ENCODE data around the gene PCDHGA1.
"Not testable (repeated sequence)": the region's sequence is repeated elsewhere in the genome, so short reads cannot be mapped to it uniquely, and the experiment has no call there.

The PCDHGA1 gene

GRCh38 chr5:141371572-141372475, 41.5 kb downstream of the PCDHGA1 start:
- TF ChIP-seq, protein P1, sequence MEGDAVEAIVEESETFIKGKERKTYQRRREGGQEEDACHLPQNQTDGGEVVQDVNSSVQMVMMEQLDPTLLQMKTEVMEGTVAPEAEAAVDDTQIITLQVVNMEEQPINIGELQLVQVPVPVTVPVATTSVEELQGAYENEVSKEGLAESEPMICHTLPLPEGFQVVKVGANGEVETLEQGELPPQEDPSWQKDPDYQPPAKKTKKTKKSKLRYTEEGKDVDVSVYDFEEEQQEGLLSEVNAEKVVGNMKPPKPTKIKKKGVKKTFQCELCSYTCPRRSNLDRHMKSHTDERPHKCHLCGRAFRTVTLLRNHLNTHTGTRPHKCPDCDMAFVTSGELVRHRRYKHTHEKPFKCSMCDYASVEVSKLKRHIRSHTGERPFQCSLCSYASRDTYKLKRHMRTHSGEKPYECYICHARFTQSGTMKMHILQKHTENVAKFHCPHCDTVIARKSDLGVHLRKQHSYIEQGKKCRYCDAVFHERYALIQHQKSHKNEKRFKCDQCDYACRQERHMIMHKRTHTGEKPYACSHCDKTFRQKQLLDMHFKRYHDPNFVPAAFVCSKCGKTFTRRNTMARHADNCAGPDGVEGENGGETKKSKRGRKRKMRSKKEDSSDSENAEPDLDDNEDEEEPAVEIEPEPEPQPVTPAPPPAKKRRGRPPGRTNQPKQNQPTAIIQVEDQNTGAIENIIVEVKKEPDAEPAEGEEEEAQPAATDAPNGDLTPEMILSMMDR (IDR thresholded peaks at IDR 0.05; ENCODE audit: low read depth, low read length, missing control alignments) = no peak
- no peak overlapping the region for H3K4me3 ChIP-seq (replicated peaks; ENCODE audit: low read depth, low read length)
- no peak for DNase-seq (ENCODE audit: extremely low read depth, low read depth)

DNA sequence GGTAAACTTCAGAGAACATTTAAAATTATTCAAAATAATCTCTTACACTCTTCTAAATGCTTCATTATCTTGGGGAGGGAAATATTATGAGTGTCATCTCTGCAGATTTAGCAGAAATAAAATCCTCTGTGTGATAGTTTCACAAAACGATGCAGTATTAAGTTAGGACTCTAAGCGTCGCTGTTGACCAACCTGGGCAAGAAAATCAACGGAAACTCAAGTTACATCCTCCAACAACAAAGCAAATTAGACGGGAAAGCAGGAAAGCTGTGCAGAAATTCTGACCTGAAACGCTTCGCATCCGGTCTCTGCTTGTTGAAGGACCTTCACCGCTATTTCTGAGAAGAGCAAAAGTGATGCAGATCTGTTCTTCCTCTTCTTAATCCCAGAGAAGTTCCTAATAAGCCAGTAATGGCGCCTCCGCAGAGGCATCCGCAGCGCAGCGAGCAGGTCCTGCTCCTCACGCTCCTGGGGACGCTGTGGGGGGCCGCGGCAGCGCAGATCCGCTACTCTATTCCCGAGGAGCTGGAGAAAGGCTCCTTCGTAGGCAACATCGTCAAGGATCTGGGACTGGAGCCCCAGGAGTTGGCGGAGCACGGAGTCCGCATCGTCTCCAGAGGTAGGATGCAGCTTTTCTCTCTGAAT, 43.5 kb downstream of the PCDHGA1 start, which contains the start of gene PCDHGA6:
Gene PCDHGA6 (plus strand): TSS at position 219 of the 645 bp plus-strand sequence. CDS start 193 bp downstream, at position 412.
- no peak for DNase-seq (ENCODE audit: extremely low read depth, low read depth)
- H3K4me3 ChIP-seq (replicated peaks; ENCODE audit: low read depth, low read length) = peak within 1 kb of the TSS; percentile 36
- TF ChIP-seq, protein P1 (IDR thresholded peaks at IDR 0.05; ENCODE audit: low read depth, low read length, missing control alignments) = peak; percentile 56

DNA sequence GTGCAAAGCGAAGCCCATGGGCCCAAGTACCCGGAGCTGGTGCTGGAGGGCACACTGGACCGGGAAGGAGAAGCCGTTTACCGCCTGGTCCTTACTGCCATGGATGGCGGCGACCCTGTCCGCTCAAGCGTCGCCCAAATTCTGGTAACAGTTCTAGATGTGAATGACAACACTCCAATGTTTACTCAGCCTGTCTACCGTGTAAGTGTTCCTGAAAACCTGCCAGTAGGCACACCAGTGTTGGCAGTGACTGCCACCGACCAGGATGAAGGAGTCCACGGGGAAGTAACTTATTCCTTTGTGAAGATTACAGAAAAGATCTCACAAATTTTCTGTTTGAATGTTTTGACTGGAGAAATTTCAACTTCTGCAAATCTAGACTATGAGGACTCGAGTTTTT, 44.3 kb downstream of the PCDHGA1 start:
- no peak overlapping the region for H3K4me3 ChIP-seq (replicated peaks; ENCODE audit: low read depth, low read length)
- TF ChIP-seq, protein P1 (IDR thresholded peaks at IDR 0.05; ENCODE audit: low read depth, low read length, missing control alignments) = no peak
- DNase-seq (ENCODE audit: extremely low read depth, low read depth) = no peak

DNA sequence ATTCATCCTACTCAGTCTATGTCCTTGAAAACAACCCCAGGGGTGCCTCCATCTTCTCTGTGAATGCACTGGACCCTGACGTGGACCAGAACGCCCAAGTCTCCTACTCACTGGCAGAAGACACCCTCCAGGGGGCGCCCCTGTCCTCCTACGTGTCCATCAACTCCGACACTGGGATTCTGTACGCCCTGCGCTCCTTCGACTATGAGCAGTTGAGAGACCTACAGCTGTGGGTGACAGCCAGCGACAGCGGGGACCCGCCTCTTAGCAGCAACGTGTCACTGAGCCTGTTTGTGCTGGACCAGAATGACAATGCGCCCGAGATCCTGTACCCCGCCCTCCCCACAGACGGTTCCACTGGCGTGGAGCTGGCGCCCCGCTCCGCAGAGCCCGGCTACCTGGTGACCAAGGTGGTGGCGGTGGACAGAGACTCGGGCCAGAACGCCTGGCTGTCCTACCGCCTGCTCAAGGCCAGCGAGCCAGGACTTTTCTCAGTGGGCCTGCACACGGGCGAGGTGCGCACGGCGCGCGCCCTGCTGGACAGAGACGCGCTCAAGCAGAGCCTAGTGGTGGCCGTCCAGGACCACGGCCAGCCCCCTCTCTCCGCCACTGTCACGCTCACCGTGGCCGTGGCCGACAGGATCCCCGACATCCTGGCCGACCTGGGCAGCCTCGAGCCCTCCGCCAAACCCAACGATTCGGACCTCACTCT, 45.3 kb downstream of the PCDHGA1 start:
- H3K4me3 ChIP-seq (replicated peaks; ENCODE audit: low read depth, low read length); DNase-seq (ENCODE audit: extremely low read depth, low read depth): not testable (repeated sequence)

- TF ChIP-seq, protein P1 (IDR thresholded peaks at IDR 0.05; ENCODE audit: low read depth, low read length, missing control alignments) = peak; percentile 47
- DNase-seq (ENCODE audit: extremely low read depth, low read depth) = no peak
- peak within 1 kb of the TSS; percentile 51 for H3K4me3 ChIP-seq (replicated peaks; ENCODE audit: low read depth, low read length)
Observed at GRCh38 chr5:141382469-141383294, 52.4 kb downstream of the PCDHGA1 start, which contains the start of gene PCDHGA7. Gene PCDHGA7 (plus strand): TSS chr5:141382742. CDS start chr5:141382900, 158 bp downstream.

DNA sequence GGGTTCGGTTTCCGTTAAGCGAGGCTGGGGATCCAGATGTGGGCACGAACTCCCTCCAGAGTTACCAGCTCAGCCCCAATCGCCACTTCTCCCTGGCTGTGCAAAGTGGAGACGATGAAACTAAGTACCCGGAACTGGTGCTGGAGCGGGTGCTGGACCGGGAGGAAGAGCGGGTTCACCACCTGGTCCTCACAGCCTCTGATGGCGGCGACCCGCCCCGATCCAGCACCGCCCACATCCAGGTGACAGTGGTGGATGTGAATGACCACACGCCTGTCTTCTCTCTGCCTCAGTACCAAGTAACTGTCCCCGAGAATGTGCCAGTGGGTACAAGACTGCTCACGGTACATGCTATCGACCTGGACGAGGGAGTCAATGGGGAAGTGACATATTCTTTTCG, 53.0 kb downstream of the PCDHGA1 start:
- DNase-seq (ENCODE audit: extremely low read depth, low read depth) = no peak
- H3K4me3 ChIP-seq (replicated peaks; ENCODE audit: low read depth, low read length) = peak overlapping the region; percentile 51
- TF ChIP-seq, protein P1 (IDR thresholded peaks at IDR 0.05; ENCODE audit: low read depth, low read length, missing control alignments) = no peak

Data from HFF-Myc (cell line).